AG04450 (cell line): ENCODE data around the gene CDR2L. TPM values are rescaled to one million over a fixed set of nuclear protein-coding genes. Genes with fewer than 3 reads are reported as not detected.
"Not testable (repeated sequence)": the region's sequence is repeated elsewhere in the genome, so short reads cannot be mapped to it uniquely, and the experiment has no call there.

Source experiments
- CTCF ChIA-PET: fragments of 300-600, 350-600 bp; formaldehyde crosslinking; extraction: SDS; loops from one replicate; lab custom pipeline; 2022; ENCODE audit warnings: antibody characterized with exemption, inconsistent platforms; lab: Charles Lee
- POLR2A ChIA-PET: fragments of 350-600 bp; formaldehyde crosslinking; extraction: SDS; loops from one replicate; lab custom pipeline; 2021; ENCODE audit warnings: antibody characterized with exemption, inconsistent platforms; lab: Yijun Ruan, JAX
- DNase-seq: peaks from one replicate; pipeline ENCODE4 v3.0.0-alpha.2; 2011; ENCODE audit warnings: low read depth, low spot score
- H3K27ac ChIP-seq: one replicate; pipeline ENCODE4 v1.5.1; 2012; ENCODE audit warnings: low read depth, low read length, control low read depth
- H3K27me3 ChIP-seq: one replicate; pipeline ENCODE4 v1.6.0; 2012; ENCODE audit warnings: low read length; ENCODE audit not compliant: control insufficient read depth, insufficient read depth
- H3K4me3 ChIP-seq: 2 replicates; pipeline ENCODE4 v1.5.1; 2011; ENCODE audit warnings: mild to moderate bottlenecking, low read depth, low read length, control low read depth
- H3K9me3 ChIP-seq: 2 replicates; pipeline ENCODE4 v1.5.1; 2012; ENCODE audit warnings: low read length; ENCODE audit not compliant: control insufficient read depth, insufficient read depth
- polyA plus RNA-seq: library from polyadenylated mRNA; depleted of rRNA; stranded (reverse); fragments of >200 nt; gene quantifications from 2 replicates; pipeline ENCODE4 v1.2.3, GENCODE V29; 2011
- TF ChIP-seq, protein P1 (sequence below): IDR thresholded peaks from 2 replicates; pipeline ENCODE4 v1.5.1; 2011; ENCODE audit warnings: low read depth, low read length, control low read depth, inconsistent platforms

Gene CDR2L
- polyA plus RNA-seq, 1 experiment = 8.4 TPM

DNA sequence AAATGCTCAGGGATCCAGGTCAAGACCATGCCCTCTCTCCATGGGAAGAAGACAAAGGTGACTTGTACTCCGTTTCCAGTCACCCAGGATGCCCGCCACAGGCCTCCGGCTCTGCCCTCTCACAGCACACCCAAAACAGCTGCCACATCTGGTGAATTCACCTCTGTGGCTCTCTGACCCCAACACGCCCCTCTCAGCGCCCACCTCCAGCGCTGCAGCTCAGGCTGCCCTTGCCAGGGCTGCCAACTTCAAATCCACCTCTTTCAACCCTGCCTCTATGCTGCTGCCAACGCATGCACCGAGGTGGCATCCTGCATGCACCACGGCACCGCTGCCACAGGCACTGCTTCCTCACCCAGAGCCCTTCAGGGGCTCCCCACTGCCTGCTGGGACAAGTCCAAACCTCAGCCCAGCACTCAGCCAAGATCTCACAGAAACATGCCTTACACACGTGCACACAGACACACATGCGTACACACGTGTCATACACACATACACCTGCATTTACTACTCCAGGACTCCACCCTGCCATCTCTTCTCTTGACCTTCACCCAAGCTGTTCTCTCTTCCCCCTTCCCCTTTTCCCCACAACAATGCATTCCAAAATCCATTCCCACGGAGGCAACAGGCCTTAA, 22.3 kb upstream of the CDR2L start:
- Histone ChIP-seq H3K4me3 (no peak overlapping the region), H3K27me3 (peaks cover 7% of the 10 kb centered on the region), H3K9me3 (no peaks in the 10 kb centered on the region; the same call in 1 of the 2 replicates), H3K27ac (no peak overlapping the region)
- TF ChIP-seq, protein P1, sequence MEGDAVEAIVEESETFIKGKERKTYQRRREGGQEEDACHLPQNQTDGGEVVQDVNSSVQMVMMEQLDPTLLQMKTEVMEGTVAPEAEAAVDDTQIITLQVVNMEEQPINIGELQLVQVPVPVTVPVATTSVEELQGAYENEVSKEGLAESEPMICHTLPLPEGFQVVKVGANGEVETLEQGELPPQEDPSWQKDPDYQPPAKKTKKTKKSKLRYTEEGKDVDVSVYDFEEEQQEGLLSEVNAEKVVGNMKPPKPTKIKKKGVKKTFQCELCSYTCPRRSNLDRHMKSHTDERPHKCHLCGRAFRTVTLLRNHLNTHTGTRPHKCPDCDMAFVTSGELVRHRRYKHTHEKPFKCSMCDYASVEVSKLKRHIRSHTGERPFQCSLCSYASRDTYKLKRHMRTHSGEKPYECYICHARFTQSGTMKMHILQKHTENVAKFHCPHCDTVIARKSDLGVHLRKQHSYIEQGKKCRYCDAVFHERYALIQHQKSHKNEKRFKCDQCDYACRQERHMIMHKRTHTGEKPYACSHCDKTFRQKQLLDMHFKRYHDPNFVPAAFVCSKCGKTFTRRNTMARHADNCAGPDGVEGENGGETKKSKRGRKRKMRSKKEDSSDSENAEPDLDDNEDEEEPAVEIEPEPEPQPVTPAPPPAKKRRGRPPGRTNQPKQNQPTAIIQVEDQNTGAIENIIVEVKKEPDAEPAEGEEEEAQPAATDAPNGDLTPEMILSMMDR = no peak
- no peak for DNase-seq
- ChIA-PET CTCF (no interaction called here), POLR2A (no interaction called here)

DNA sequence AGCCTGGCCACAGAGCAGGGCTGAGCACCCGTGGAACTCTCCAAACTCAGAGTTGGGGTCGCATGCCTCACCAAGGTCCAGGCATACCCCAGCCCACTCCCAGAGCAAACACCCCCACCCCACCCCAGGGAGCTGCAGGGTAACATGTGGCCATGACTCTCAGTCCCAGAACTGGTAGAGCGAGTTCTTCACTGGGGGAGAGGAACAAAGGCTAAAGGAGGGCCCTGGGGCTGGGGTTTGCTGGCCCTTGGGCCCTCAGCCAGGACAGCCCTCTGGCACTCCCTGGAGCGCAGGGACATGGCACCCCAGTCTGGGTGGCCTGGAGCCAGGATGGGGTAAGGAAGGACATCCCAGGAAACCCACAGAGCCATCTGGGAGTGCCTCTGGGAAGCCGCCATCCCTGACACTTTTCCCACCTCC, 19.1 kb upstream of the CDR2L start:
- no peaks in the 10 kb centered on the region; the same call in 1 of the 2 replicates for H3K9me3 ChIP-seq
- no peak overlapping the region for H3K4me3 ChIP-seq
- ChIA-PET POLR2A (interaction anchor here (1.5 kb wide), 1 partner anchor 44 kb away, joined by 7 read pairs; the partner anchor contains the start of gene MRPL58), CTCF (interaction anchor here (0.6 kb wide), 1 partner anchor 234 kb away, joined by 4 read pairs; no protein-coding TSS in a partner anchor)
- no peak for DNase-seq
- no peak overlapping the region for H3K27ac ChIP-seq
- peaks cover 31% of the 10 kb centered on the region for H3K27me3 ChIP-seq
- TF ChIP-seq, protein P1 = no peak

DNA sequence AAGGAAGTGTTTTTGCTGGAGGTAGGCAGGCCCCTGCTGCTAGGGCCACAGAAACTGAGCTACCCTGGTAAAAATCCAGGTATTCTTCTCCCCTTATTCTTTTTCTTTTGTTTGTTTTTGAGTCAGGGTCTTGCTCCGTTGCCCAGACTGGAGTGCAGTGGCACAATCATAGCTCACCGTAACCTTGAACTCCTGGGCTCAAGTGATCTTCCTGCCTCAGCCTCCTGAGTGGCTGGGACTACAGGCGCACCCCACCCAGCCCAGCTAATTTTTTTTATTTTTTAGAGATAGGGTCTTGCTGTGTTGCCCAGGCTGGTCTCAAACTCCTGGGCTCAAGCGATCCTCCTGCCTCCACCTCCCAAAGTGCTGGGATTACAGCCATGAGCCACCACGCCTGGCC, 17.9 kb upstream of the CDR2L start:
- CTCF ChIA-PET = interaction anchor here (0.6 to 5.5 kb wide), 2 partner anchors 8 to 140 kb away, joined by 3 to 62 read pairs; partner anchors contain the start of gene ARMC7

DNA sequence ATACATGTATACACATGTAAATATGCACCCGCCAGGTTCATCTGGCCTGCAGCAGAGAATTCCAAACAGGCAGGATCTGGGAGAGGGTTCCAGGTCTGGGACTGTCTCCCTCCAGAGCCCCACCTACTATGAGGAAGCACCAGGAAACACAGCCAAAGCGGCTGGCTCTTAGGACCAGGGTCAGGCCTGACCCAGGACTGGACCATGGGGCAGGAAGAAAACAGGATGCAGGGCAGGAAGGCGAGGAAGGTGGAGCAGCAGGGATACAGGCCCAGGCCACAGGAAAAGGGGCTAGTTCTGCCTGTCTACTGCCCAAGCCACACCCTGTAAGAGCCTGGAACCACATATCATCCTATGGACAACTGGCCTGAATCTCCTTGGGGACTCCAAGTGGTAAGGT, 17.0 kb upstream of the CDR2L start:
- Histone ChIP-seq H3K4me3 (no peak overlapping the region), H3K9me3 (no peaks in the 10 kb centered on the region; the same call in 1 of the 2 replicates), H3K27me3 (peaks cover 38% of the 10 kb centered on the region), H3K27ac (no peak overlapping the region)
- no peak for DNase-seq
- TF ChIP-seq, protein P1 = no peak
- ChIA-PET CTCF (interaction anchor here (5.5 kb wide), 1 partner anchor 9 kb away, joined by 62 read pairs; no protein-coding TSS in a partner anchor), POLR2A (interaction anchor here (0.6 kb wide), 1 partner anchor 18 kb away, joined by 3 read pairs; no protein-coding TSS in a partner anchor)

More for the DNA sequence above, 17.9 kb upstream of the CDR2L start:
- not testable (repeated sequence) for H3K4me3 ChIP-seq, H3K9me3 ChIP-seq, DNase-seq, H3K27ac ChIP-seq
- POLR2A ChIA-PET = interaction anchor here (0.6 to 1.5 kb wide), 2 partner anchors 19 to 42 kb away, joined by 3 to 7 read pairs; partner anchors contain the start of gene MRPL58
- peaks cover 33% of the 10 kb centered on the region for H3K27me3 ChIP-seq

DNA sequence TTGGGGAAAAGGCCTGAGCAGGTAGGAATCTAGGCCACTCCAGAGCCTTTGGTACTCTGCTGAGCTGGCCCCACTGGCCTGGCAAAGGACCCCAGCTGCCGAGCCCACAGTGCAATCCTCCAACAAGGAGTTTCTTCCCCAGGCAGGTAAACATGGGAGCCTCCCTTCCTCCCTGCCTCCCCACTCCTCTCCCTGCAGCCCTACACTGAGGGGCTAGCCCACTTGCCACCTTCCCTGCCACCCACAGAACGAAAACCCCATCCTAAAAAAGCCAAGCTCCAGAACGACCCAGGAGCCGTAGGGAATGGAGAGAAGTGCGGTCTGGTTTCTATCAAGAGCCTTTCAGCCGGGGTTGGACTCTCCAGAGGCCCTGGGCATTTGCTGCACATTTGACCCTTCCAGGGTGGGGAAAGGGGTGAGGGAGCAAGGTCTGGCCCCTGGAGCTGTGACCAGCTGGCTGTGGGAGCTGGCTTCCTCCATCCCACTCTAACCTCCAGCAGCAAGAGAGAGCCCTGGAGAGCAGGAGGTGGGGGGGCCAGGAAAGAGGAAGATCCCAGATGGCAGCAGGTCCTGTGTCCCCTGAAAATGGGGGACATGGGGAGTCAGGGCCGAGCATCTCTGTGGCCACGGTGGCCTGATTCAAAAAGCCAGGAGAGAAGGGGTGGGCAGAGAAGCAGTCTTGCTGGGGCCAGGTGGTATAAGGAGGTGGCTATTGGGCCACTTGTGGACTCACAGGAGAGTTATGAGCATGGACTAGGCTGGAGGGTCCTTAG, 16.2 kb upstream of the CDR2L start:
- no peak overlapping the region for H3K27ac ChIP-seq
- no peak overlapping the region for H3K4me3 ChIP-seq
- ChIA-PET POLR2A (interaction anchor here (1.5 kb wide), 1 partner anchor 41 kb away, joined by 3 read pairs; the partner anchor contains the start of gene MRPL58), CTCF (interaction anchor here (0.6 to 5.5 kb wide), 3 partner anchors 10 to 427 kb away, joined by 5 to 62 read pairs (median 8); partner anchors contain the start of gene MRPL58)
- peaks cover 38% of the 10 kb centered on the region for H3K27me3 ChIP-seq
- no peaks in the 10 kb centered on the region; the same call in 1 of the 2 replicates for H3K9me3 ChIP-seq
- TF ChIP-seq, protein P1 = no peak
- no peak for DNase-seq
